HG03108 (cell line): ENCODE measurements around the gene ARID4B.
"Not testable (repeated sequence)": the region's sequence is repeated elsewhere in the genome, so short reads cannot be mapped to it uniquely, and the experiment has no call there.

ENCODE experiments used
- ATAC-seq: cut with Tn5 transposase; IDR thresholded peaks from one replicate; pipeline ENCODE4 v1.9.1; 2021; ENCODE audit warnings: moderate library complexity; ENCODE audit not compliant: unreplicated experiment

Gene ARID4B

GRCh38 chr1:235236128-235236527 lies 91.9 kb downstream of the ARID4B start:
- ATAC-seq: no peak

- no peak for ATAC-seq
These were observed 98.1 kb downstream of the ARID4B start for GRCh38 chr1:235229868-235230267.

GRCh38 chr1:235227414-235227813 lies 100.6 kb downstream of the ARID4B start:
- no peak for ATAC-seq

GRCh38 chr1:235226933-235227332 lies 101.0 kb downstream of the ARID4B start:
- no peak for ATAC-seq

- ATAC-seq: no peak
These were observed 102.7 kb downstream of the ARID4B start for GRCh38 chr1:235225299-235225698.

- no peak for ATAC-seq
These were observed 106.2 kb downstream of the ARID4B start for GRCh38 chr1:235221653-235222375.

- ATAC-seq: no peak
These were observed 112.5 kb downstream of the ARID4B start for GRCh38 chr1:235215453-235215852.

- ATAC-seq: not testable (repeated sequence)
These were observed 113.0 kb downstream of the ARID4B start for GRCh38 chr1:235214962-235215361.

- ATAC-seq: no peak
These were observed 114.2 kb downstream of the ARID4B start for GRCh38 chr1:235213752-235214151.

- ATAC-seq: no peak
These were observed 116.5 kb downstream of the ARID4B start for GRCh38 chr1:235211517-235211916.

GRCh38 chr1:235207209-235207565 lies 120.8 kb downstream of the ARID4B start:
- ATAC-seq: no peak

GRCh38 chr1:235206533-235207208 lies 121.3 kb downstream of the ARID4B start:
- no peak for ATAC-seq

- no peak for ATAC-seq
These were observed 122.3 kb downstream of the ARID4B start for GRCh38 chr1:235205687-235206086.

GRCh38 chr1:235203428-235203827 lies 124.6 kb downstream of the ARID4B start:
- no peak for ATAC-seq

GRCh38 chr1:235202447-235202846 lies 125.5 kb downstream of the ARID4B start:
- not testable (repeated sequence) for ATAC-seq

- ATAC-seq: no peak
These were observed 128.5 kb downstream of the ARID4B start for GRCh38 chr1:235199441-235199840.

GRCh38 chr1:235190431-235190830 lies 137.5 kb downstream of the ARID4B start:
- no peak for ATAC-seq

GRCh38 chr1:235187316-235187715 lies 140.7 kb downstream of the ARID4B start:
- ATAC-seq: no peak

- ATAC-seq: no peak
These were observed 146.3 kb downstream of the ARID4B start for GRCh38 chr1:235181561-235182245.

- no peak for ATAC-seq
These were observed 147.0 kb downstream of the ARID4B start for GRCh38 chr1:235180916-235181460.

- no peak for ATAC-seq
These were observed 151.5 kb downstream of the ARID4B start for GRCh38 chr1:235176486-235176885.

- ATAC-seq: no peak
These were observed 158.0 kb downstream of the ARID4B start for GRCh38 chr1:235169986-235170385.
